Measurements from ENCODE around the gene ATMIN.

Gene ATMIN

GRCh38 chr16:81012974-81013373, 22.7 kb upstream of the ATMIN start:
- H3K9ac ChIP-seq: no peak overlapping the region
- H3K27ac ChIP-seq: no peak overlapping the region
- no peaks in the 10 kb centered on the region for H3K27me3 ChIP-seq
- no peaks in the 10 kb centered on the region for H3K9me3 ChIP-seq (replicated peaks in 1 of 11)
- peaks cover 6 to 15% (median 12%) of the 10 kb centered on the region in 10 experiments; a peak in 19 of 20 replicates for H3K4me1 ChIP-seq
- no peak overlapping the region for H3K4me3 ChIP-seq
- peaks cover 0 to 52% (median 31%) of the 10 kb centered on the region in 11 experiments; a peak in 13 of 22 replicates for H4K20me1 ChIP-seq
- TF ChIP-seq Cebpa-rat (IDR thresholded peaks at IDR 0.05): no peak
- H3K4me2 ChIP-seq: no peak overlapping the region
- H3K36me3 ChIP-seq: peaks cover 38 to 94% (median 85%) of the 10 kb centered on the region in 11 experiments

- H3K36me3 ChIP-seq: peaks cover 51 to 100% (median 99%) of the 10 kb centered on the region in 11 experiments
- TF ChIP-seq Cebpa-rat (IDR thresholded peaks at IDR 0.05): no peak
- H3K4me2 ChIP-seq: no peak overlapping the region
- H3K4me3 ChIP-seq: no peak overlapping the region
- no peak overlapping the region for H3K9ac ChIP-seq
- H3K9me3 ChIP-seq (replicated peaks in 1 of 11): no peaks in the 10 kb centered on the region
- H3K27ac ChIP-seq: no peak overlapping the region
- no peaks in the 10 kb centered on the region for H3K27me3 ChIP-seq
- peaks cover 0 to 36% (median 20%) of the 10 kb centered on the region in 11 experiments; a peak in 12 of 22 replicates for H4K20me1 ChIP-seq
- no peaks in the 10 kb centered on the region; a peak in 1 of 20 replicates for H3K4me1 ChIP-seq
Measured at GRCh38 chr16:81014672-81015071, 21.0 kb upstream of the ATMIN start.

- no peak for TF ChIP-seq Cebpa-rat (IDR thresholded peaks at IDR 0.05)
- Histone ChIP-seq H3K27ac (no peak overlapping the region), H3K27me3 (no peaks in the 10 kb centered on the region), H3K4me2 (no peak overlapping the region), H3K9me3 (replicated peaks in 1 of 11) (no peaks in the 10 kb centered on the region), H3K4me3 (no peak overlapping the region), H3K9ac (no peak overlapping the region), H3K36me3 (peaks cover 79 to 100% (median 100%) of the 10 kb centered on the region in 11 experiments), H3K4me1 (no peaks in the 10 kb centered on the region; a peak in 1 of 20 replicates), H4K20me1 (peaks cover 0 to 11% (median 0%) of the 10 kb centered on the region in 11 experiments; a peak in 6 of 22 replicates)
Measured at GRCh38 chr16:81018496-81018895, 17.1 kb upstream of the ATMIN start.

GRCh38 chr16:81026429-81026828, 9.2 kb upstream of the ATMIN start:
- TF ChIP-seq Cebpa-rat (IDR thresholded peaks at IDR 0.05): no peak
- Histone ChIP-seq H3K4me3 (no peak overlapping the region), H3K36me3 (peaks cover 60 to 98% (median 95%) of the 10 kb centered on the region in 11 experiments)

GRCh38 chr16:81029930-81030604, 5.6 kb upstream of the ATMIN start:
- H3K4me3 ChIP-seq: no peak overlapping the region
- TF ChIP-seq Cebpa-rat (IDR thresholded peaks at IDR 0.05): no peak

More at GRCh38 chr16:81026429-81026828, 9.2 kb upstream of the ATMIN start:
- Histone ChIP-seq H3K9me3 (replicated peaks in 1 of 11) (no peaks in the 10 kb centered on the region), H3K9ac (no peak overlapping the region), H4K20me1 (no peaks in the 10 kb centered on the region; a peak in 2 of 22 replicates), H3K27me3 (no peaks in the 10 kb centered on the region), H3K4me2 (no peak overlapping the region), H3K27ac (no peak overlapping the region), H3K4me1 (no peaks in the 10 kb centered on the region)

GRCh38 chr16:81035975-81036750, 521 bp downstream of the ATMIN start:
- Histone ChIP-seq H3K27ac (peak overlapping the region; percentile 82 to 91 (median 88)), H3K27me3 (no peaks in the 10 kb centered on the region)

More at GRCh38 chr16:81029930-81030604, 5.6 kb upstream of the ATMIN start:
- Histone ChIP-seq H3K27me3 (no peaks in the 10 kb centered on the region), H3K36me3 (peaks cover 37 to 77% (median 72%) of the 10 kb centered on the region in 11 experiments), H3K27ac (no peak overlapping the region), H3K9me3 (replicated peaks in 1 of 11) (peaks cover 0 to 4% (median 0%) of the 10 kb centered on the region in 11 experiments; a peak in 1 of 22 replicates), H3K4me2 (no peak overlapping the region), H3K4me1 (no peaks in the 10 kb centered on the region), H3K9ac (no peak overlapping the region), H4K20me1 (no peaks in the 10 kb centered on the region)

GRCh38 chr16:81036751-81037350, 1.2 kb downstream of the ATMIN start:
- H3K9me3 ChIP-seq (replicated peaks in 1 of 11): peaks cover 0 to 4% (median 0%) of the 10 kb centered on the region in 11 experiments; a peak in 1 of 22 replicates
- no peak for TF ChIP-seq Cebpa-rat (IDR thresholded peaks at IDR 0.05)
- H3K27ac ChIP-seq: peak overlapping the region; percentile 82 to 91 (median 88); a peak in 21 of 22 replicates
- peaks cover 0 to 59% (median 34%) of the 10 kb centered on the region in 11 experiments; a peak in 16 of 22 replicates for H4K20me1 ChIP-seq
- peak overlapping the region; percentile 90 to 98 (median 93); a peak in 21 of 22 replicates for H3K9ac ChIP-seq
- H3K4me1 ChIP-seq: peaks cover 12 to 41% (median 16%) of the 10 kb centered on the region in 10 experiments
- H3K4me2 ChIP-seq: peak overlapping the region; percentile 81 to 93 (median 85)
- H3K4me3 ChIP-seq: peak overlapping the region; percentile 93 to 100 (median 96)
- peaks cover 10 to 57% (median 49%) of the 10 kb centered on the region in 11 experiments for H3K36me3 ChIP-seq
- no peaks in the 10 kb centered on the region for H3K27me3 ChIP-seq

More at GRCh38 chr16:81035975-81036750, 521 bp downstream of the ATMIN start:
- H3K9ac ChIP-seq: peak overlapping the region; percentile 90 to 98 (median 93)
- peaks cover 0 to 4% (median 0%) of the 10 kb centered on the region in 11 experiments; a peak in 1 of 22 replicates for H3K9me3 ChIP-seq (replicated peaks in 1 of 11)
- H3K4me2 ChIP-seq: peak overlapping the region; percentile 81 to 93 (median 85)
- no peak for TF ChIP-seq Cebpa-rat (IDR thresholded peaks at IDR 0.05)
- H3K36me3 ChIP-seq: peaks cover 3 to 57% (median 48%) of the 10 kb centered on the region in 11 experiments; a peak in 20 of 22 replicates
- peaks cover 0 to 53% (median 34%) of the 10 kb centered on the region in 11 experiments; a peak in 16 of 22 replicates for H4K20me1 ChIP-seq
- peak overlapping the region; percentile 93 to 100 (median 96) for H3K4me3 ChIP-seq
- H3K4me1 ChIP-seq: peaks cover 12 to 41% (median 16%) of the 10 kb centered on the region in 10 experiments

- peaks cover 12 to 41% (median 16%) of the 10 kb centered on the region in 10 experiments for H3K4me1 ChIP-seq
- H3K4me2 ChIP-seq: peak overlapping the region in 2 of 11 experiments; percentile 15 to 38; a peak in 2 of 22 replicates
- peaks cover 0 to 59% (median 34%) of the 10 kb centered on the region in 11 experiments; a peak in 16 of 22 replicates for H4K20me1 ChIP-seq
- H3K9me3 ChIP-seq (replicated peaks in 1 of 11): no peaks in the 10 kb centered on the region
- H3K36me3 ChIP-seq: peaks cover 43 to 78% (median 75%) of the 10 kb centered on the region in 11 experiments
- H3K27me3 ChIP-seq: no peaks in the 10 kb centered on the region
- no peak overlapping the region for H3K4me3 ChIP-seq
- H3K27ac ChIP-seq: no peak overlapping the region
- H3K9ac ChIP-seq: no peak overlapping the region
- no peak for TF ChIP-seq Cebpa-rat (IDR thresholded peaks at IDR 0.05)
Measured at GRCh38 chr16:81040131-81040530, 4.5 kb downstream of the ATMIN start.

All from BLaER1 treated with 17β-estradiol and CSF1 and Interleukin-3, amounts not matched to agents 10 nM and 100 nM (cell line).